Measurements from ENCODE around the gene MDGA2. TPM values are rescaled to one million over a fixed set of nuclear protein-coding genes. Genes with fewer than 3 reads are reported as not detected.

MDGA2 gene
- total and polyA plus RNA-seq, 2 donors (not counting 1 experiment from before 2014, with no cell fraction given): not detected

DNA sequence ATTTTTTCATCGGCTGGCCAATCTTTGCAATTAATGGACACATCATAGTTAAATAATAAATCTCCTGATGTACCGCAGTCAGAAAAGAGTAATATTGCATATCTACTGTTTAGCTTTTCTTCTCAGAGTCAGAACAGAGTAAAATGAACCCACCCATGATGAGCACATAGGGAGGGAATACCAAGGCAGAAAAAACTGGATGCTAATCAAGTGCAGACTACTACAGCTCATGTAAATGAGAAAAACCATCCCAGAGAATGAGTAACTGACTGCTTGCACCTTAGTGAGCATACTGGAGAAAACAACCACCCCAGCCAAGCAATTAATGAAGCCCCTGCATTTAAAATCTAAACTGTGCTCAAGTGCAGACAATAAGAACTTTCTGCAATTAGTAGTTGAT is 483.7 kb downstream of the MDGA2 start:
- Histone ChIP-seq H3K4me3 (replicated peaks in 1 of 4; ENCODE audit: control extremely low read depth in 1 of 4, insufficient read depth in 1 of 4, low read depth in 3 of 4, low read length in 4 of 4) (no peak overlapping the region), H3K4me2 (ENCODE audit: extremely low read depth, insufficient read depth, low read length) (no peak overlapping the region), H4K20me1 (ENCODE audit: control insufficient read depth, extremely low read depth, insufficient read depth, low read length) (no peaks in the 10 kb centered on the region), H3K4me1 (ENCODE audit: control insufficient read depth, extremely low read depth, insufficient read depth, low read length) (no peaks in the 10 kb centered on the region), H2AFZ (ENCODE audit: low read length) (no peak overlapping the region), H3K36me3 (ENCODE audit: control insufficient read depth, insufficient read depth, low read length) (no peaks in the 10 kb centered on the region), H3K9me3 (ENCODE audit: control insufficient read depth, insufficient read depth, low read depth, low read length) (no peaks in the 10 kb centered on the region), H3K27ac (ENCODE audit: insufficient read depth, low read length) (no peak overlapping the region), H3K79me2 (ENCODE audit: control insufficient read depth, insufficient read depth, low read length) (no peaks in the 10 kb centered on the region), H3K27me3 (ENCODE audit: control insufficient read depth, insufficient read depth, low read length) (no peaks in the 10 kb centered on the region), H3K9ac (ENCODE audit: insufficient read depth, low read length) (no peak overlapping the region)
- TF ChIP-seq EZH2 (IDR thresholded peaks at IDR 0.05; ENCODE audit: low read length, missing control alignments): no peak
- TF ChIP-seq, protein P1, sequence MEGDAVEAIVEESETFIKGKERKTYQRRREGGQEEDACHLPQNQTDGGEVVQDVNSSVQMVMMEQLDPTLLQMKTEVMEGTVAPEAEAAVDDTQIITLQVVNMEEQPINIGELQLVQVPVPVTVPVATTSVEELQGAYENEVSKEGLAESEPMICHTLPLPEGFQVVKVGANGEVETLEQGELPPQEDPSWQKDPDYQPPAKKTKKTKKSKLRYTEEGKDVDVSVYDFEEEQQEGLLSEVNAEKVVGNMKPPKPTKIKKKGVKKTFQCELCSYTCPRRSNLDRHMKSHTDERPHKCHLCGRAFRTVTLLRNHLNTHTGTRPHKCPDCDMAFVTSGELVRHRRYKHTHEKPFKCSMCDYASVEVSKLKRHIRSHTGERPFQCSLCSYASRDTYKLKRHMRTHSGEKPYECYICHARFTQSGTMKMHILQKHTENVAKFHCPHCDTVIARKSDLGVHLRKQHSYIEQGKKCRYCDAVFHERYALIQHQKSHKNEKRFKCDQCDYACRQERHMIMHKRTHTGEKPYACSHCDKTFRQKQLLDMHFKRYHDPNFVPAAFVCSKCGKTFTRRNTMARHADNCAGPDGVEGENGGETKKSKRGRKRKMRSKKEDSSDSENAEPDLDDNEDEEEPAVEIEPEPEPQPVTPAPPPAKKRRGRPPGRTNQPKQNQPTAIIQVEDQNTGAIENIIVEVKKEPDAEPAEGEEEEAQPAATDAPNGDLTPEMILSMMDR (conservative IDR thresholded peaks at IDR 0.05 in 1 of 2, IDR thresholded peaks at IDR 0.05 in 1 of 2; ENCODE audit: low read depth in 1 of 2, low read length in 2 of 2): no peak
- DNase-seq (ENCODE audit: low read depth in 2 of 2): peak in 1 of 2 donors; percentile 45

DNA sequence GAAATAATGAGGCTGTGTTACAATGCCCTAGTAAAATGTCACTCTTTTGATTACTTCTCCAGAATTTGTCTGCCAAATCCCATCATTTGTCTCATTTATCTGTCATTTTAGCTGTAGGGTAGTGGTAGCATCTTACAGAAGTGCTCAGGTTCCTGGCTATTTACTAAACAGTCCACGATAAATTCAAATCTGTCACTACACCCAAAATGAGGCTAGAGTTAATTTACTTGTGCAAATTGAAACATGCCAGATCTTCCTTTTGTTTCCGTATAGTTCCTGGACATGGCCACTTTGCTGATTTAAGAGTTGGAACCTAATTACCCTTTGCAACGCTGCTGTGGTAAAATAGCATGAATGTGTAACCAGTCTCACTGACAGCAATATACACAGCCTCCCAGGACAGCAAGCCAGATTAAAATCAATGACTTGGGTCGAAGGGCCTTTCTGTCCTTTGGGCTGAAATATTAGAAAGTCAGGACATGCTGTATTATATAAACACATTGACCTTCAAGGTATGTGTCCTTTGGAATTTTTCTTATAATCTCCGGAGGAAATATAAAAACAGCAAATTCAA is 485.4 kb downstream of the MDGA2 start:
- no peak overlapping the region for H3K4me3 ChIP-seq (replicated peaks in 1 of 4; ENCODE audit: control extremely low read depth in 1 of 4, insufficient read depth in 1 of 4, low read depth in 3 of 4, low read length in 4 of 4)
- no peak overlapping the region for H3K9ac ChIP-seq (ENCODE audit: insufficient read depth, low read length)
- no peaks in the 10 kb centered on the region for H3K27me3 ChIP-seq (ENCODE audit: control insufficient read depth, insufficient read depth, low read length)
- no peaks in the 10 kb centered on the region for H4K20me1 ChIP-seq (ENCODE audit: control insufficient read depth, extremely low read depth, insufficient read depth, low read length)
- DNase-seq (ENCODE audit: low read depth in 2 of 2): no peak
- no peaks in the 10 kb centered on the region for H3K9me3 ChIP-seq (ENCODE audit: control insufficient read depth, insufficient read depth, low read depth, low read length)
- H3K4me2 ChIP-seq (ENCODE audit: extremely low read depth, insufficient read depth, low read length): no peak overlapping the region
- no peak overlapping the region for H3K27ac ChIP-seq (ENCODE audit: insufficient read depth, low read length)
- H2AFZ ChIP-seq (ENCODE audit: low read length): no peak overlapping the region
- TF ChIP-seq, protein P1 (conservative IDR thresholded peaks at IDR 0.05 in 1 of 2, IDR thresholded peaks at IDR 0.05 in 1 of 2; ENCODE audit: low read depth in 1 of 2, low read length in 2 of 2): no peak
- TF ChIP-seq EZH2 (IDR thresholded peaks at IDR 0.05; ENCODE audit: low read length, missing control alignments): no peak
- no peaks in the 10 kb centered on the region for H3K36me3 ChIP-seq (ENCODE audit: control insufficient read depth, insufficient read depth, low read length)
- H3K79me2 ChIP-seq (ENCODE audit: control insufficient read depth, insufficient read depth, low read length): no peaks in the 10 kb centered on the region
- H3K4me1 ChIP-seq (ENCODE audit: control insufficient read depth, extremely low read depth, insufficient read depth, low read length): no peaks in the 10 kb centered on the region

DNA sequence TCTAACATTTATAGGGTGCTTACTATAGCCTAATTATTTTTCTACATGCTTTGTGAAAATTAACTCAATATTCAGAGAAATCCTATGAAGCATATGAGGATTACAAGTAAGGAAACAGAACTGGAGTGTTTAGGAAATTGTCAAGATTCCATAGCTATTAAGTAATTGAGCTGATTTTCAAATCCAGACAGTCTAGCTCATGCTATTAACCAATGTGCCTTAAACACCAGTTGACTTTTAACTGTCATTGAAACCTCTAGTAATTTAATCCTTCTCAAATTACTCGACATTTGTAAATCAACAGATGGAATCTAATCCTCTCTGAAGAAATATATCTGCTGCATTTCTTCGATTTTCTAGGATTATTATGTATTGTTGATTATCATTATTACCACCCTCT is 488.9 kb downstream of the MDGA2 start:
- no peak overlapping the region for H3K27ac ChIP-seq (ENCODE audit: insufficient read depth, low read length)
- no peaks in the 10 kb centered on the region for H3K27me3 ChIP-seq (ENCODE audit: control insufficient read depth, insufficient read depth, low read length)
- DNase-seq (ENCODE audit: low read depth in 2 of 2): peak in 1 of 2 donors; percentile 77
- no peaks in the 10 kb centered on the region for H4K20me1 ChIP-seq (ENCODE audit: control insufficient read depth, extremely low read depth, insufficient read depth, low read length)
- no peak overlapping the region for H2AFZ ChIP-seq (ENCODE audit: low read length)
- H3K36me3 ChIP-seq (ENCODE audit: control insufficient read depth, insufficient read depth, low read length): no peaks in the 10 kb centered on the region
- no peaks in the 10 kb centered on the region for H3K9me3 ChIP-seq (ENCODE audit: control insufficient read depth, insufficient read depth, low read depth, low read length)
- no peaks in the 10 kb centered on the region for H3K4me1 ChIP-seq (ENCODE audit: control insufficient read depth, extremely low read depth, insufficient read depth, low read length)
- no peak overlapping the region for H3K4me2 ChIP-seq (ENCODE audit: extremely low read depth, insufficient read depth, low read length)
- H3K4me3 ChIP-seq (replicated peaks in 1 of 4; ENCODE audit: control extremely low read depth in 1 of 4, insufficient read depth in 1 of 4, low read depth in 3 of 4, low read length in 4 of 4): no peak overlapping the region
- no peaks in the 10 kb centered on the region for H3K79me2 ChIP-seq (ENCODE audit: control insufficient read depth, insufficient read depth, low read length)
- no peak overlapping the region for H3K9ac ChIP-seq (ENCODE audit: insufficient read depth, low read length)
- TF ChIP-seq, protein P1 (conservative IDR thresholded peaks at IDR 0.05 in 1 of 2, IDR thresholded peaks at IDR 0.05 in 1 of 2; ENCODE audit: low read depth in 1 of 2, low read length in 2 of 2): no peak
- no peak for TF ChIP-seq EZH2 (IDR thresholded peaks at IDR 0.05; ENCODE audit: low read length, missing control alignments)
